ENCODE results near the gene PID1.

GRCh38 chr2:229127471-229127870 is 143.6 kb downstream of the PID1 start:
- no peak for TF ChIP-seq POLR2A (IDR thresholded peaks at IDR 0.05)
- no peak for TF ChIP-seq CTCF (IDR thresholded peaks at IDR 0.05)
- no peak for TF ChIP-seq EP300 (IDR thresholded peaks at IDR 0.05)
